CD4-positive, alpha-beta T cell treated with Interleukin-10 for 1 hour (primary cell): ENCODE measurements around the gene UROS.

Experiments used
- DNase-seq: peaks from one replicate; pipeline ENCODE4 v3.0.0-alpha.2; 2020

The UROS gene

GRCh38 chr10:125828311-125828710, 5.3 kb upstream of the UROS start:
- no peak for DNase-seq

GRCh38 chr10:125827133-125827532, 4.1 kb upstream of the UROS start:
- no peak for DNase-seq

- DNase-seq = no peak
Measured at GRCh38 chr10:125824736-125825135, 1.7 kb upstream of the UROS start.

- peak; percentile 7 for DNase-seq
Measured at GRCh38 chr10:125823663-125824251, 699 bp upstream of the UROS start.

- no peak for DNase-seq
Measured at GRCh38 chr10:125820701-125821100, 2.4 kb downstream of the UROS start.

- no peak for DNase-seq
Measured at GRCh38 chr10:125817337-125817946, 5.6 kb downstream of the UROS start.

- no peak for DNase-seq
Measured at GRCh38 chr10:125816548-125816947, 6.5 kb downstream of the UROS start.

- DNase-seq = no peak
Measured at GRCh38 chr10:125815764-125816163, 7.3 kb downstream of the UROS start.

- DNase-seq = no peak
Measured at GRCh38 chr10:125812128-125812750, 10.8 kb downstream of the UROS start.

- DNase-seq = no peak
Measured at GRCh38 chr10:125811251-125811650, 11.8 kb downstream of the UROS start.

- no peak for DNase-seq
Measured at GRCh38 chr10:125808047-125808446, 15.0 kb downstream of the UROS start.

- no peak for DNase-seq
Measured at GRCh38 chr10:125802739-125803138, 20.3 kb downstream of the UROS start.

GRCh38 chr10:125802131-125802530, 20.9 kb downstream of the UROS start:
- no peak for DNase-seq

GRCh38 chr10:125801574-125801973, 21.5 kb downstream of the UROS start:
- DNase-seq = no peak

- DNase-seq = no peak
Measured at GRCh38 chr10:125799451-125800182, 23.4 kb downstream of the UROS start.

- no peak for DNase-seq
Measured at GRCh38 chr10:125797994-125798662, 24.9 kb downstream of the UROS start.

GRCh38 chr10:125797424-125797823, 25.6 kb downstream of the UROS start:
- DNase-seq = no peak

- DNase-seq = no peak
Measured at GRCh38 chr10:125795637-125796190, 27.3 kb downstream of the UROS start.

GRCh38 chr10:125795128-125795527, 27.9 kb downstream of the UROS start:
- no peak for DNase-seq

- no peak for DNase-seq
Measured at GRCh38 chr10:125792342-125793300, 30.4 kb downstream of the UROS start.

- no peak for DNase-seq
Measured at GRCh38 chr10:125788156-125789034, 34.7 kb downstream of the UROS start.
